Choroid plexus epithelial cell (primary cell): ENCODE measurements around the gene RFFL.
"Not testable (repeated sequence)": the region's sequence is repeated elsewhere in the genome, so short reads cannot be mapped to it uniquely, and the experiment has no call there.

ENCODE experiments used
- DNase-seq: peaks from one replicate; pipeline ENCODE4 v3.0.0-alpha.2; 2010; ENCODE audit warnings: low read depth
- H3K4me3 ChIP-seq: 2 replicates; pipeline ENCODE4 v1.5.1; 2011; ENCODE audit warnings: low read depth, mild to moderate bottlenecking, control low read depth, low read length, moderate library complexity
- CTCF ChIP-seq: conservative IDR thresholded peaks from 2 replicates; pipeline ENCODE4 v1.5.1; 2011; ENCODE audit warnings: low read depth, mild to moderate bottlenecking, control low read depth, inconsistent platforms, low read length, moderate library complexity

Gene RFFL

GRCh38 chr17:35063514-35064223 lies at the start of gene RFFL:
Gene RFFL (minus strand): TSS chr17:35063707. CDS start chr17:35026553, 37,154 bp downstream.
- TF ChIP-seq CTCF: peak; percentile 31
- DNase-seq: peak; percentile 99

GRCh38 chr17:35110791-35111190 lies 47.3 kb upstream of the RFFL start:
- DNase-seq, H3K4me3 ChIP-seq: not testable (repeated sequence)

More at GRCh38 chr17:35063514-35064223, at the start of gene RFFL:
- peak within 1 kb of the TSS; percentile 36 for H3K4me3 ChIP-seq

GRCh38 chr17:35104844-35105450 lies 41.4 kb upstream of the RFFL start:
- H3K4me3 ChIP-seq: no peak overlapping the region
- TF ChIP-seq CTCF: no peak
- no peak for DNase-seq

GRCh38 chr17:35103271-35103670 lies 39.8 kb upstream of the RFFL start:
- no peak for TF ChIP-seq CTCF
- no peak overlapping the region for H3K4me3 ChIP-seq
- no peak for DNase-seq

- H3K4me3 ChIP-seq: no peak overlapping the region
- no peak for DNase-seq
- no peak for TF ChIP-seq CTCF
Measured at GRCh38 chr17:35101725-35102124, 38.2 kb upstream of the RFFL start.

- no peak overlapping the region for H3K4me3 ChIP-seq
- DNase-seq: no peak
- TF ChIP-seq CTCF: no peak
Measured at GRCh38 chr17:35101036-35101435, 37.5 kb upstream of the RFFL start.

GRCh38 chr17:35099908-35100307 lies 36.4 kb upstream of the RFFL start:
- TF ChIP-seq CTCF: no peak
- no peak for DNase-seq
- H3K4me3 ChIP-seq: no peak overlapping the region
